Mesodermal cell (in vitro differentiated cells): ENCODE results near the gene SCEL.

ENCODE experiments used
- H3K27ac ChIP-seq: 2 replicates; pipeline ENCODE4 v1.7.0; 2013; ENCODE audit warnings: mild to moderate bottlenecking, low read depth, low read length, moderate library complexity; ENCODE audit not compliant: severe bottlenecking
- H3K36me3 ChIP-seq: 2 replicates; pipeline ENCODE4 v1.7.1; 2013; ENCODE audit warnings: mild to moderate bottlenecking, low read length, moderate library complexity; ENCODE audit not compliant: control insufficient read depth, insufficient read depth
- H3K4me1 ChIP-seq: one replicate; pipeline ENCODE4 v1.7.1; 2013; ENCODE audit warnings: mild to moderate bottlenecking, low read length; ENCODE audit not compliant: insufficient read depth, control insufficient read depth, poor library complexity, severe bottlenecking
- H3K4me3 ChIP-seq: 2 replicates; pipeline ENCODE4 v1.7.0; 2013; ENCODE audit warnings: low read length, control low read depth, mild to moderate bottlenecking; ENCODE audit not compliant: insufficient read depth, poor library complexity, severe bottlenecking; ENCODE audit errors: extremely low read depth
- H3K9me3 ChIP-seq: 2 replicates; pipeline ENCODE4 v1.7.1; 2013; ENCODE audit warnings: mild to moderate bottlenecking, low read length, moderate library complexity; ENCODE audit not compliant: control insufficient read depth
- WGBS, 2 experiments: methylation state at CpG; one replicate each; pipeline ENCODE4 v1.1.5; 2013; ENCODE audit warnings: missing lambda C conversion rate in 2 of 2; ENCODE audit not compliant: insufficient coverage in 2 of 2; 5-methylcytosine and 5-hydroxymethylcytosine counted together

SCEL gene

DNA sequence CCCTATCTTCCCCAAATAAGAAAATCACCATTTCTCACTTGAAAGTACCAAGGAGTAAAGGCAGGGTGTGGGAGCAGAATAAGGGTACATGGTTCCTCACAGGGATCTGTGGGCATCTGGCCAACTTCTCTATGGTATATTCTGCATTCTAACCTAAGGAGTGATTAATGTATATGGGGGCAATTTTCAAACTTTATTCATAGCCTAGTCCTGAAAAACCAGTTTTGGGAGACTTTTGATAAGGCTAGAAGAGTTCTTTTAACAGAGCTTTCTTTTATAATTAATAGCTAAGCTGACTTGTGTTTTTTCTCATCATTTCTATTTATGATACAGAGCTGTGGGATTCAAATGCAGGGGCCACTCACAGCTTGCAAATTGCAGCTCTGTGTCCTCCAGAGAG is 852 bp downstream of the SCEL start:
- Histone ChIP-seq H3K9me3 (no peaks in the 10 kb centered on the region), H3K4me3 (no peak overlapping the region), H3K36me3 (no peaks in the 10 kb centered on the region), H3K27ac (no peak overlapping the region), H3K4me1 (no peaks in the 10 kb centered on the region)

DNA sequence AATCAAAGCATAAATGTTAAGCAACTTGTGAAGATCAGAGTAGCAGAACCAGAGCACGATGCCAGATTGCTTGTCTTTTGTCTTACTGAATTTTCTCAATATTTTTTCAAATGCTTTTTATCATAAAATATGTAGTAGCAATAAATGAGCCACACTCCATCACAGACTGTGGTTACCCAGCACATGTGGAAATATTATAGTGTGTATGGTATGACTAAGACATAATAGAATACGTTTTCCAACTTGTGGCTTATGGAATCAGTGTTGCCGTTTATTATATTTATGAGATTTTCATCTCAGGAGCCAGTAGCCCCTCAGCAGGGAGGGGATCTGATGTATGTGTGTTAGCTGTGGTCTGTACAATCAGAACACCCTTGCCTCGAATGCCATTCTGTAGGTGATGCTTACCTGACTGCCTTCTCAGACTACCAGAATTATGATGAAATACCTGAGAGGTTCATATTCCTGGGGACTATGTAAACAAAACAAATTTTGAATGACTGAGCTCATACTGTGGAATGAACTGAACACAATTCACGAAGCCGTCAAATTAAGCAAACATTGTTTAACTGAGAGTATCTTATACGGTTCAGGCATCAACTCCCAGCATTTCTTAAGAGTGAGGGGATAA is 1.9 kb downstream of the SCEL start:
- no peaks in the 10 kb centered on the region for H3K9me3 ChIP-seq
- WGBS, 2 experiments: 88 to 91% methylated on average over 5 of the region's 7 CpGs

DNA sequence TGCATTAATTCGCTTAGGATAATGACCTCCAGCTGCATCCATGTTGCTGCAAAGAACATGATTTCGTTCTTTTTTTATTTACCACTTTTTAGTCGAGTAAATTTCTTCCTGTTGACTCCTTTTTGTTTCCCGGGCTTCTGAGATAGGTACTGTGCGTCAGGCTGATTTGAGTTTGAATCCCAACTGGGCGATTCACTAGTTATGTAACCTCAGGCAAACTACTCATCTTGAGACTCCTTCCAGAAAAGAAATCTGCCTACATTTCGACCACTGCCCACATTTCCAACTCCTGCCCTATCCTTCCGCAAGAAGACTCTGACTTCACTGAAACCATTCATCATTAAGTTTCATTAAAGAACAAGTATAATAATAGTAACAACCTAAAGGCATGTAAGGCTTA is 8.2 kb downstream of the SCEL start:
- no peaks in the 10 kb centered on the region for H3K36me3 ChIP-seq
- WGBS, 2 experiments: 90 to 91% methylated on average over 6 to 7 of the region's 8 CpGs
- no peak overlapping the region for H3K4me3 ChIP-seq
- H3K4me1 ChIP-seq: no peaks in the 10 kb centered on the region
- no peak overlapping the region for H3K27ac ChIP-seq
- no peaks in the 10 kb centered on the region for H3K9me3 ChIP-seq

More for the DNA sequence above, 1.9 kb downstream of the SCEL start:
- no peak overlapping the region for H3K4me3 ChIP-seq
- no peak overlapping the region for H3K27ac ChIP-seq
- no peaks in the 10 kb centered on the region for H3K36me3 ChIP-seq
- H3K4me1 ChIP-seq: no peaks in the 10 kb centered on the region

DNA sequence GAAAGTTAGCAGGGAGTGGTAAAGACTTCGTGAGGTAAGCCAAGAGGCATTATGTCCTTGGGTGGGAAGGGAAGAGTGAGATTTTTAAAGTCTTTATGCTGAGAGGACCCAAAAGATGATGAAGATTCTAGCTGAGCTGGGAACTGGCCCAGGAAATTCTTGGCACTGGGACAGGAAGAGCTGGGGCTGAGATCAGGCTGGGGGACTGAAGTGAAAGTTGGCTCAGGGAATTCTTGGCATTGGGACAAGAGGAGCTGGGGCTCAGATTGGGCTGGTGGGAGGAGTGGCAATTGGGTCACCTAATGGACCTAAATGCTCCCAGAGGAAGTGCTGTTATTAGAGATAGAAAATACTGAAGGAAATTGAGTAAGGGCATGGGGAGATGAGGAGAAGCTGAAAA is 8.8 kb downstream of the SCEL start:
- H3K27ac ChIP-seq: no peak overlapping the region
- no peaks in the 10 kb centered on the region for H3K4me1 ChIP-seq
- WGBS, 2 experiments: 100% methylated on average over 1 of the region's 1 CpG
- H3K9me3 ChIP-seq: no peaks in the 10 kb centered on the region
- no peaks in the 10 kb centered on the region for H3K36me3 ChIP-seq
- no peak overlapping the region for H3K4me3 ChIP-seq

DNA sequence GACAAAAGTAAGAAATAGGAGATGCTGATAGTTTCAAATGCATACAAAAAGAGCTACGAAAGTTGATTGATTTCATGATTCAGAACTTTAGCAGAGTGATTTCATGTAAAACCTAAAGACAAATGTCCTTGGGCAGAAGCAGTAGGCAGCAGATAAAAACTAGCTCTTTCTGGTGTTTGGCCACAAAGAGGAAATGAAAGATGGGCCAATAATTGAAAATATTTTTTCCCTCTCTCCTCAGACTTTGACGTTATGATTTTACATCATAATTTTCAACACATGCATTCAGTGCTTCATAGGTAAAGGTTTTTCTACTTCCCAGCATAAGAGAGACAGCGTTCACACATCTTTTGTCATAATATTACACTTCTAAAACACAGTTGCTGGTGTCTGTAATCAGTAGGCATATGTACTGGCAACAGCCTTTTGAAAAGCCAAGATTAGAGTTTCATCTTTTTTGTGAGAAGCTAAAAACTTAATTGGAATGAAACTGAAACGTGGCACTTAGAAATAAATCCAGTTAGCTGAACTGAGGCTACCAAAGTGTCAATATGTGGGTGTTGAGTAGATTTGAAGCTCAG is 9.3 kb downstream of the SCEL start:
- H3K27ac ChIP-seq: no peak overlapping the region
- 80 to 90% methylated on average over 2 of the region's 4 CpGs for WGBS, 2 experiments
- H3K4me3 ChIP-seq: no peak overlapping the region
- H3K4me1 ChIP-seq: no peaks in the 10 kb centered on the region
- H3K9me3 ChIP-seq: no peaks in the 10 kb centered on the region
- no peaks in the 10 kb centered on the region for H3K36me3 ChIP-seq

DNA sequence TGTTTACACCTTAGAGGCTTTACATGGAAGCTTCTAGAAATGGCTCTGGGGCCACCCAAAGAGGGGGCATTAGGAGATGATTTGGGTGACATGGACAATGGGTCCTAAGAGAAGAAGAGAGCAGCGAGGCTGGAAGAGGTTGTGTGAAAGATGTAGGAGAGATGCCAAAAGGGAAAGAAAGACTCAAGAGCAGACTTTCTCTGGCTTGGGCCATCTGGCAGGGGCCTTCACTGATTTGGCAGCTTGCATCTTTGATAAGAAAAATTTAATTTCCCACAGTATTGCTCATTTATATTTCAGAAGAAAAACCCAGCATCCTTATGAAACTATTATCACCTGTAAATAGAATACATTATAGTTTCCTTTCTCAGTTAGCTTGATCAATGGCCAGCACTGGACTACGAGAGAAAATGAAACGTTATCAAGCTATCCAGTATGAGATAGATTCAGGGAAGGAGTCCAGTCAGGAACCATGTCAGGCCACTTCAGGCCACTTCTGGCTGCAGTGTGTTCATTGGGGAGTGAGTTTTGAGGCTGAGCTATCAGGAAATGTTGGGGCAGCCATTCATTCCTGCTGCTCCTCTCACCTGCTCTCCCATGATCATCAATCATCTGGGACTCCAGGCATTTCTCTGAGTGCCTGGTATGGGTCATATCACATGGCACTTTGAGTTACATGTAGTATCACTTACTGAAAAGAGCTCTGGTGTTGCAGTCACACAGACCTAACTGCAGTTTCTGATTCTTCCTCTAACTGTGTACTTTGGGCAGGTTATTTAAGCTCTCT is 10.3 kb downstream of the SCEL start:
- Histone ChIP-seq H3K9me3 (no peaks in the 10 kb centered on the region), H3K4me1 (no peaks in the 10 kb centered on the region), H3K4me3 (no peak overlapping the region), H3K27ac (no peak overlapping the region), H3K36me3 (no peaks in the 10 kb centered on the region)
- WGBS, 2 experiments: 86 to 96% methylated on average over 2 to 3 of the region's 3 CpGs

DNA sequence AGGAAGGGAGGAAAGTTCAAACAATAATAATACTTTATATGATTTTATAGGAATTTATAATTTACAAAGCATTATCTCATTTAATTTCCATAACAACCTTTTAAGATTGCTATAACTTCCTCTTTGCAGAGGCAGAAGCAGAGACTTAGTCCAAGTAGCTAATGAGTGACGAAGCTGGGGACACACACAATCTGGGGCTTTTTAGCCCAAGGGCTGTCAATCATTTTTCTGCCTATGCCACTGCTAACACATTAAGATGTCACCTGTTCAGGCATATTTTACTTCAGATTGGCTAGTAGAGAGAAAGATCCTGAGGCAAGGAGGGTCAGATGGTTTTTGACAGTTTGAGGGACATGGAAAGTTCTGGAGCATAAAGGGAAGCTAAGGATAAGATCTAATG is 12.6 kb downstream of the SCEL start:
- H3K9me3 ChIP-seq: no peaks in the 10 kb centered on the region
- no peaks in the 10 kb centered on the region for H3K36me3 ChIP-seq
- no peaks in the 10 kb centered on the region for H3K4me1 ChIP-seq
- no peak overlapping the region for H3K4me3 ChIP-seq
- 78 to 100% methylated on average over 1 of the region's 1 CpG for whole genome bisulfite sequencing, 2 experiments
- no peak overlapping the region for H3K27ac ChIP-seq

DNA sequence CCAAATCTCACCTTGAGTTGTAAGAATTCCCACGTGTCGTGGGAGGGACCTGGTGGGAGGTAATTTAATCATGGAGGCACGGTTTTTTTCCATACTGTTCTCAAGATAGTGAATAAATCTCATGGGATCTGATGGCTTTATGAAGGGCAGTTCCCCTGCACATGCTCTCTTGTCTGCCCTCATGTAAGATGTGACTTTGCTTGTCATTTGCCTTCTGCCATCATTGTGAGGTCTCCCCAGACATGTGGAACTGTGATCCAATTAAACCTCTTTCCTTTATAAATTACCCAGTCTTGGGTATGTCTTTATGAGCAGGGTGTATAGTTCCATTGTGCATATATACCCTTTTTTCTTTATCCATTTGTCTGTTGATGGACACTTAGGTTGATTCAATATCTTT is 13.1 kb downstream of the SCEL start:
- H3K36me3 ChIP-seq: no peaks in the 10 kb centered on the region
- no peaks in the 10 kb centered on the region for H3K4me1 ChIP-seq
- no peak overlapping the region for H3K27ac ChIP-seq
- H3K9me3 ChIP-seq: no peaks in the 10 kb centered on the region
- 57% methylated on average over 3 of the region's 3 CpGs; no CpG with 5 or more reads in 1 of the 2 experiments for WGBS, 2 experiments
- no peak overlapping the region for H3K4me3 ChIP-seq

DNA sequence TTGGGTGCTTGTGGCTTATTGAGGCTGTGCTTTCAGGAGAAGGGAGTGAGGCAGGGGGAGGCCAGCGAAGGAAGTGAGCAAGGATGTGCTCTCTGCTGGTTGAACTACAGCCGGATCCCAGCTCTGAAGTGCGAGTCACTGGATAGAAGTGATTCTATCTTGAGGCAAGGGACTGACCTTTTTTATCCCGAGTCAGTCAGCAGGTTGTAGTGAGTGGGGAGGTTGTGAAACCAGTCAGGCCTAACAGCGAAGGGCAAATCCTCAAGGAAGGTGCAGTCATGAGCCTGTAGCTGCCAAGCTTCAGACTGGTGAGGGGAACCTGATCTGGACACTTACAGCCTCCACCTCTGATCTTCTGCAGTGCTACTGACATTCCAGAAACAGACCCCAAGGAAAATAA is 18.6 kb downstream of the SCEL start:
- H3K4me1 ChIP-seq: no peaks in the 10 kb centered on the region
- H3K27ac ChIP-seq: no peak overlapping the region
- H3K4me3 ChIP-seq: no peak overlapping the region
- H3K9me3 ChIP-seq: no peaks in the 10 kb centered on the region
- H3K36me3 ChIP-seq: no peaks in the 10 kb centered on the region
- WGBS, 2 experiments: 90 to 93% methylated on average over 3 to 5 of the region's 5 CpGs

DNA sequence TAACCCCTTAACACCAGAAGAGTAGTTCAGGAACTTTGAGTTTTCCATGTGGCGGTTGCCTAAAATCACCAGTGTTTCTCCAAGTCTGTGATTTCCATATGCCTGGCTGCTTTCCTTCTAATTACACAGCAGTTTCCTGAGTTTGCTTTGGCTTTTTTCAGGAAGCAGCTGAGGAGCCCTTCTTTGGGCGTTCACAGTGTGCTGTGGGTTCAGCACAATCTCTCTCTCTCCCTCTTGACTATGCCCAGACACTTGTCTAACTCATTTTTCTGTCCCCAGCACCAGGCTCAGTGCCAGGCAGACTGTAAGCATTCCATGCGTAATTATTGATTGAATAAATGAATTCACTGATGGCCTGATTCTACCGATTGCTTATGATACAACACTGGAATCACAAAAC is 19.7 kb downstream of the SCEL start:
- H3K27ac ChIP-seq: no peak overlapping the region
- no peaks in the 10 kb centered on the region for H3K9me3 ChIP-seq
- H3K4me3 ChIP-seq: no peak overlapping the region
- no peaks in the 10 kb centered on the region for H3K36me3 ChIP-seq
- 90 to 93% methylated on average over 2 to 3 of the region's 4 CpGs for WGBS, 2 experiments
- no peaks in the 10 kb centered on the region for H3K4me1 ChIP-seq

DNA sequence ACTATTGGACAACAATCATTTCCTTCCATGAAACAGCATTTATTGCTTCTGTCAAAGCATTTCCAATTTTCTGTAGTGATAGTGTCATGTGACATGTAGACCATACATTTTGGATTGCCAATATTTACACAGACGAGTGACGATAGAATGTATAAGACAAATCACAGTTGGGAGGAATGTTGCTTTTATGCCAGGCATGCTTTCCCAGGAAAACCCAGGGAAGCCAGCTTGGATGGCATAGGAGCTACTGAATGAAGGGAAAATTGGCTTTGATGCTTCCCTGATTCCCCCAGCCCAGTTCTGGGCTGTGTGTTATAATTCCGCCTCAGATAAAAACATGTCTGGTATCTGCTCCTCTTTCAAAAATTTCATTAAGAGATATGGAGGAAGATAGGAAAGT is 22.5 kb downstream of the SCEL start:
- WGBS, 2 experiments: 92 to 95% methylated on average over 2 of the region's 3 CpGs

More for the DNA sequence above, 22.5 kb downstream of the SCEL start:
- Histone ChIP-seq H3K27ac (no peak overlapping the region), H3K4me3 (no peak overlapping the region), H3K9me3 (no peaks in the 10 kb centered on the region), H3K36me3 (no peaks in the 10 kb centered on the region), H3K4me1 (no peaks in the 10 kb centered on the region)
